Neutrophil (primary cell): ENCODE measurements around the gene EPB41L4B.

Experiments used
- H3K27ac ChIP-seq: fragments of 200-600 bp; sonication (generic); 2 replicates; pipeline ENCODE4 v1.5.1; 2016; ENCODE audit warnings: mild to moderate bottlenecking, moderate library complexity
- H3K27me3 ChIP-seq: fragments of 200-600 bp; sonication (generic); 2 replicates; pipeline ENCODE4 v1.6.0; 2016; ENCODE audit warnings: mild to moderate bottlenecking
- H3K36me3 ChIP-seq: fragments of 200-600 bp; sonication (generic); 2 replicates; pipeline ENCODE4 v1.5.1; 2017
- H3K4me1 ChIP-seq, 2 experiments: fragments of 200-600 bp in 1 of 2; sonication (generic) in 1 of 2; 1 replicate in 1 of 2; 2 replicates in 1 of 2; pipeline versions ENCODE4 v1.5.1 to v1.6.1; 2013 to 2016; ENCODE audit warnings: low read depth in 1 of 2, low read length in 1 of 2, mild to moderate bottlenecking in 1 of 2, moderate library complexity in 1 of 2; ENCODE audit not compliant: control insufficient read depth in 1 of 2, insufficient read depth in 1 of 2
- H3K4me3 ChIP-seq, 2 experiments: fragments of 200-600 bp in 1 of 2; sonication (generic) in 1 of 2; 1 replicate in 1 of 2; 2 replicates in 1 of 2; pipeline ENCODE4 v1.5.1; 2013 to 2016; ENCODE audit warnings: low read depth in 1 of 2, low read length in 1 of 2, mild to moderate bottlenecking in 1 of 2, moderate library complexity in 1 of 2
- H3K9me3 ChIP-seq: fragments of 200-600 bp; sonication (generic); 2 replicates; pipeline ENCODE4 v1.5.1; 2016
- TF ChIP-seq, protein P1 (sequence below): fragments of 200-600 bp; sonication (generic); IDR thresholded peaks from 2 replicates; pipeline ENCODE4 v1.5.1; 2016; ENCODE audit warnings: antibody characterized with exemption

EPB41L4B gene

DNA sequence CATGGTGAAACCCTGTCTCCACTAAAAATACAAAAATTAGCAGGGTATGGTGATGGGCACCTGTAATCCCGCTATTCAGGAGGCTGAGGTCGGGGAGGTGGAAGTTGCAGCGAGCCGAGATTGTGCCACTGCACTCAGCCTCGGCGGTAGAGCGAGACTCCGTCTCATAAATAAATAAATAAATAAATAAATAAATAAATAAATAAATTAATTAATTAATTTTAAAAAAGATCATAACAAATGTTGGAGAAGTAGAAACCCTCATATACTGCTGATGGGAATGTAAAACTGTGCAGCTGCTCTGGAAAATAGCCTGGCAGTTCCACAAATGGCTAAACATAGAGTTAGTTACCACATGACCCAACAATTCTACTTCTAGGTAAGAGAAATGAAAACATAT is 39.3 kb downstream of the EPB41L4B start:
- no peaks in the 10 kb centered on the region for H3K36me3 ChIP-seq
- peaks cover 12% of the 10 kb centered on the region for H3K27me3 ChIP-seq
- H3K4me3 ChIP-seq = no peak overlapping the region
- H3K4me1 ChIP-seq = no peaks in the 10 kb centered on the region
- TF ChIP-seq, protein P1, sequence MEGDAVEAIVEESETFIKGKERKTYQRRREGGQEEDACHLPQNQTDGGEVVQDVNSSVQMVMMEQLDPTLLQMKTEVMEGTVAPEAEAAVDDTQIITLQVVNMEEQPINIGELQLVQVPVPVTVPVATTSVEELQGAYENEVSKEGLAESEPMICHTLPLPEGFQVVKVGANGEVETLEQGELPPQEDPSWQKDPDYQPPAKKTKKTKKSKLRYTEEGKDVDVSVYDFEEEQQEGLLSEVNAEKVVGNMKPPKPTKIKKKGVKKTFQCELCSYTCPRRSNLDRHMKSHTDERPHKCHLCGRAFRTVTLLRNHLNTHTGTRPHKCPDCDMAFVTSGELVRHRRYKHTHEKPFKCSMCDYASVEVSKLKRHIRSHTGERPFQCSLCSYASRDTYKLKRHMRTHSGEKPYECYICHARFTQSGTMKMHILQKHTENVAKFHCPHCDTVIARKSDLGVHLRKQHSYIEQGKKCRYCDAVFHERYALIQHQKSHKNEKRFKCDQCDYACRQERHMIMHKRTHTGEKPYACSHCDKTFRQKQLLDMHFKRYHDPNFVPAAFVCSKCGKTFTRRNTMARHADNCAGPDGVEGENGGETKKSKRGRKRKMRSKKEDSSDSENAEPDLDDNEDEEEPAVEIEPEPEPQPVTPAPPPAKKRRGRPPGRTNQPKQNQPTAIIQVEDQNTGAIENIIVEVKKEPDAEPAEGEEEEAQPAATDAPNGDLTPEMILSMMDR = no peak
- no peak overlapping the region for H3K27ac ChIP-seq
- no peaks in the 10 kb centered on the region for H3K9me3 ChIP-seq

DNA sequence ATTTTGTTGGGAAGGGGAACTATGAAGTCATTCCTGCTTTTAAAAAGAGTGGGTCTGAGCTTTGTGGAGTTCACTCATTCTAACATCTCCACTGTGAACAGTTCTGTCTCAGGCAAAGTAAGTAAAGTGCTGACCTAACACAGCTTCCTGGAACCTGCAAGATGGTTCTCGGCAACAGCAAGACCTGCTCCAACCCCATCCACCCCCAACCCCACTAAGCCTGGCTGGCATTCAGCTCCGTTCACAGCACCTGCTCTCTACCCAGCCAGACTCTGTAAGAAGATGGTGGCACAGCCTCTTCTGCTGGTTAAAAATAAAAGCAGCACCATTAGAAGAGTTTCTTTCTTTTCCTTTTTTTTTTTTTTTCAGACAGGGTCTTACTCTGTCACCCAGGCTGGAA is 42.0 kb downstream of the EPB41L4B start:
- H3K4me3 ChIP-seq = no peak overlapping the region
- no peaks in the 10 kb centered on the region for H3K4me1 ChIP-seq
- H3K27ac ChIP-seq = no peak overlapping the region
- H3K36me3 ChIP-seq = no peaks in the 10 kb centered on the region
- TF ChIP-seq, protein P1 = no peak
- peaks cover 16% of the 10 kb centered on the region for H3K27me3 ChIP-seq
- H3K9me3 ChIP-seq = no peaks in the 10 kb centered on the region

DNA sequence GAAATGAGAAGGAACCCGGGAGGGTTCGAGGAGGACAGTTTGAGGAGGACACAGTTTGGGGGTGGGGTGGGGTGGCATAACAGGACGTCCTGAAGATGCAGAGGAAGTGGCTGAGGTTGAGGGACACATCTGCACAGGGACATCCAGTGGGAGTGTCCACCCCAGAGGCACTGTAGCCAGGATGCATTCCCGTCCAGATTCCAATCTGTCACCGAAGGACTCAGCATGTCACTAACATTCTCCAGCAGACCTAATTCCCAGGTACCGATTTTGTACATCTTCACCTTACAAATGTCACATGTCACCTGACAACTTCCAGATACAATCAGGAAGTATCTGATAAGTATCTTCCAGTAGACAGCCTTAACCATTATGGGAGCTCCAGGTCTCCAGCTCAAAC is 42.6 kb downstream of the EPB41L4B start:
- H3K4me1 ChIP-seq = no peaks in the 10 kb centered on the region
- H3K4me3 ChIP-seq = no peak overlapping the region
- H3K27ac ChIP-seq = no peak overlapping the region
- TF ChIP-seq, protein P1 = no peak
- H3K9me3 ChIP-seq = no peaks in the 10 kb centered on the region
- peaks cover 16% of the 10 kb centered on the region for H3K27me3 ChIP-seq
- no peaks in the 10 kb centered on the region for H3K36me3 ChIP-seq

DNA sequence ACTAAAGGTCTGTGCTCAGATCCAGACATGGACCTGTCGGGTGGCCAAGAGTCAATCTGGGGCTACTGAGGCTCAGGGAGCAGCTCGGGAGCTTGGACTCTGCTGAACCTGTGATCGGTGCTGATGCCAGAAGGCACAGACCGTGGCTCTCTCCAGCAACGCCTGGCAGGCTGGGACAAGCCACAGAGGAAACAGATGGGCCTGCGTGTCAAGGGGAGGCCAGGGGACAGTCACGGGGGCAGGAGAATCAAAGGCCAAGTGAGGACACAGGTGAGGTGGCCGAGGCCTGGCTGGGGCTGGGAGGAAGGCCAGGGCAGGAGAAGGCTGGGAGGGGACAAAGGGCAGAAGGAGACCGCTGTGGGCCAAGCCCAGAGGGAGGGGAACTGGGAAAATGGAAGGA is 43.4 kb downstream of the EPB41L4B start:
- TF ChIP-seq, protein P1 = no peak
- Histone ChIP-seq H3K9me3 (no peaks in the 10 kb centered on the region), H3K27ac (no peak overlapping the region), H3K4me1 (no peaks in the 10 kb centered on the region), H3K4me3 (no peak overlapping the region), H3K36me3 (no peaks in the 10 kb centered on the region), H3K27me3 (peaks cover 17% of the 10 kb centered on the region)

DNA sequence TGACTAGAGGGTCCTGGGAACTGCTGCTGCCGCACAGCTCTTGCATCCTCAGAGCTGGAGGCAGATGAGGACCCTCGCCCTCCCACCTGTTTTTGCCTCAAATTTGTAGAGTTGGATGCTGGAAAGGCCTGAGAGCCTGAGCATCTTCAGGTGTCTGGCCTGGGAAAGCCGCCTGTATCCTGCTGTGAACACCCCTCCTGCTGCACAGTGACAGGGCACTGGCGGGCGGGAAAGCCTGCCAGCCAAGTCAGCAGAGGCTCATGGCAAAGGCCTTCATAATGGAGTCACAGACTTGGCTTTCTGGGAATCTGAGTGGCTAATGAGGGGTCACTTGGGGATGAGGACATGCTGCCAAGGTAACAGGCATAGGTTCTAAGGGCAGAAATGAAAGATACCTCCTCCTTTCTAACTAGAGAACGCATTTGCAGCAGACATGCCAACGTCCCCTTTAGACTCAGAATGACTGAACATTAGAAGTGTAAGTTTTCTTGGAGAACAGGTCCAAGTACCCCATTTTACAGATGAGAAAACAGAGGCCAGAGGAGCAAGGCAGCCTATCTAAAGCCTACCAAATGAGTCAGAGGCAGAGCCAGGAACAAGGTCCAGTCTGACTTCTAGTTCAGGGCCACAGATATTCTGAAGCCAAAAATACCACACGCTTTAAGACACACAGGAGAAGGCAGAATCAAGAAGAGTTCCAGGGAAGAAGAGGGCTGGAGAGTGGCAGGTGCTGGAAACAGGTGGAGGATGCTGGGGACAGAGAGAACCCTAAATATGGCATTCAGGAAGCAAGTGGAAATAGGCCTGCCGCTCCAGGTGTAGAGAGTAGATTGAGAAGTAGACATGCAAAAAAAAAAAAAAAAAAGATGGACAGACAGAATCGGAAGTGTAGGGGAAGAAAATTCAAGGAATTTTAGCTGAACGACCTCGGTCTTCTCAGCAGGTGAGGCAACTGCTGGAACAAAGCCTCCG is 44.1 kb downstream of the EPB41L4B start:
- Histone ChIP-seq H3K27ac (no peak overlapping the region), H3K4me1 (no peaks in the 10 kb centered on the region), H3K36me3 (no peaks in the 10 kb centered on the region), H3K4me3 (no peak overlapping the region), H3K27me3 (peaks cover 22% of the 10 kb centered on the region), H3K9me3 (no peaks in the 10 kb centered on the region)
- TF ChIP-seq, protein P1 = no peak
